Suprapubic skin (tissue), 4 donors: Measurements from ENCODE around the gene DDRGK1. TPM values are rescaled to one million over a fixed set of nuclear protein-coding genes. Genes with fewer than 3 reads are reported as not detected.

Experiments
- DNase-seq, 2 donors: peaks; one replicate each; pipeline ENCODE4 v3.0.0-alpha.2; 2019; ENCODE audit warnings: low spot score in 2 of 2
- H3K27ac ChIP-seq: fragments of 200-600 bp; sonication (generic); one replicate; pipeline ENCODE4 v1.5.1; 2019
- H3K27me3 ChIP-seq: fragments of 200-600 bp; sonication (generic); one replicate; pipeline ENCODE4 v1.5.1; 2019
- H3K36me3 ChIP-seq: fragments of 200-600 bp; sonication (generic); one replicate; pipeline ENCODE4 v1.5.1; 2019
- H3K4me1 ChIP-seq: fragments of 200-600 bp; sonication (generic); one replicate; pipeline ENCODE4 v1.5.1; 2019
- H3K4me3 ChIP-seq: fragments of 200-600 bp; sonication (generic); one replicate; pipeline ENCODE4 v1.5.1; 2019; ENCODE audit warnings: mild to moderate bottlenecking
- H3K9me3 ChIP-seq: fragments of 200-600 bp; sonication (generic); one replicate; pipeline ENCODE4 v1.5.1; 2019
- CTCF ChIP-seq, 2 donors: fragments of 200-600 bp in 1 of 2; fragments of 450-650 bp in 1 of 2; sonication (generic) in 1 of 2; IDR thresholded peaks; one replicate each; pipeline ENCODE4 v1.5.1; 2016 to 2019; ENCODE audit warnings: antibody characterized with exemption in 2 of 2, mild to moderate bottlenecking in 1 of 2, moderate library complexity in 1 of 2
- EP300 ChIP-seq: sonication (generic); formaldehyde crosslinking; IDR thresholded peaks from one replicate; pipeline ENCODE4 v1.6.1; 2017; ENCODE audit warnings: antibody characterized with exemption
- POLR2A ChIP-seq, 2 donors: fragments of 450-650 bp; IDR thresholded peaks; one replicate each; pipeline ENCODE4 v1.6.1; 2017; ENCODE audit warnings: antibody characterized with exemption in 2 of 2, mild to moderate bottlenecking in 2 of 2, moderate library complexity in 2 of 2
- POLR2AphosphoS5 ChIP-seq, 3 donors: sonication (generic); formaldehyde crosslinking; IDR thresholded peaks; one replicate each; pipeline ENCODE4 v1.6.1; 2017; ENCODE audit warnings: antibody characterized with exemption in 3 of 3
- WGBS: methylation state at CpG from one replicate; pipeline ENCODE4 v1.1.5; 2018; 5-methylcytosine and 5-hydroxymethylcytosine counted together
- total RNA-seq, 4 donors: library from RNA; depleted of rRNA; stranded (reverse); fragments of >200 nt; gene quantifications; one replicate each; pipeline ENCODE4 v1.1.0, GENCODE V29; 2016

Gene DDRGK1
- total RNA-seq, 4 donors from 2014 or later, result 50.0 to 169 (median 55.6) TPM

GRCh38 chr20:3235666-3236324, 31.3 kb upstream of the DDRGK1 start:
- Histone ChIP-seq H3K27me3 (peaks cover 38% of the 10 kb centered on the region), H3K36me3 (no peaks in the 10 kb centered on the region), H3K9me3 (no peaks in the 10 kb centered on the region), H3K27ac (no peak overlapping the region), H3K4me3 (no peak overlapping the region), H3K4me1 (peaks cover 31% of the 10 kb centered on the region)
- 36% methylated on average over 4 of the region's 4 CpGs for WGBS
- TF ChIP-seq POLR2AphosphoS5 (IDR thresholded peaks at IDR 0.05) (no peak), EP300 (no peak), POLR2A (IDR thresholded peaks at IDR 0.05) (no peak), CTCF (IDR thresholded peaks at IDR 0.05) (no peak)
- DNase-seq, result no peak

- Histone ChIP-seq H3K36me3 (no peaks in the 10 kb centered on the region), H3K4me3 (no peak overlapping the region), H3K27ac (no peak overlapping the region), H3K4me1 (peaks cover 16% of the 10 kb centered on the region), H3K27me3 (peaks cover 21% of the 10 kb centered on the region), H3K9me3 (no peaks in the 10 kb centered on the region)
- TF ChIP-seq CTCF (IDR thresholded peaks at IDR 0.05) (no peak), EP300 (no peak), POLR2A (IDR thresholded peaks at IDR 0.05) (no peak), POLR2AphosphoS5 (IDR thresholded peaks at IDR 0.05) (no peak)
- DNase-seq, result no peak
- 94% methylated on average over 20 of the region's 25 CpGs for WGBS
Observed at GRCh38 chr20:3233991-3234498, 29.6 kb upstream of the DDRGK1 start.

GRCh38 chr20:3233131-3233990, 28.9 kb upstream of the DDRGK1 start:
- 85% methylated on average over 31 of the region's 32 CpGs for WGBS
- TF ChIP-seq CTCF (IDR thresholded peaks at IDR 0.05), result no peak
- TF ChIP-seq POLR2A (IDR thresholded peaks at IDR 0.05), result no peak
- TF ChIP-seq POLR2AphosphoS5 (IDR thresholded peaks at IDR 0.05), result no peak
- TF ChIP-seq EP300, result no peak
- no peak overlapping the region for H3K27ac ChIP-seq

GRCh38 chr20:3231889-3232588, 27.6 kb upstream of the DDRGK1 start:
- TF ChIP-seq POLR2AphosphoS5 (IDR thresholded peaks at IDR 0.05) (no peak), POLR2A (IDR thresholded peaks at IDR 0.05) (no peak), EP300 (no peak), CTCF (IDR thresholded peaks at IDR 0.05) (no peak)
- H3K36me3 ChIP-seq, result peaks cover 2% of the 10 kb centered on the region
- no peak overlapping the region for H3K27ac ChIP-seq
- H3K27me3 ChIP-seq, result peaks cover 3% of the 10 kb centered on the region
- H3K4me3 ChIP-seq, result no peak overlapping the region
- no peaks in the 10 kb centered on the region for H3K9me3 ChIP-seq
- DNase-seq, result no peak
- no peaks in the 10 kb centered on the region for H3K4me1 ChIP-seq
- WGBS, result 88% methylated on average over 15 of the region's 15 CpGs

More at GRCh38 chr20:3233131-3233990, 28.9 kb upstream of the DDRGK1 start:
- peaks cover 9% of the 10 kb centered on the region for H3K4me1 ChIP-seq
- H3K9me3 ChIP-seq, result no peaks in the 10 kb centered on the region
- no peaks in the 10 kb centered on the region for H3K36me3 ChIP-seq
- no peak for DNase-seq
- H3K27me3 ChIP-seq, result peaks cover 14% of the 10 kb centered on the region
- H3K4me3 ChIP-seq, result no peak overlapping the region
